Tibial nerve (tissue), 4 donors: ENCODE measurements around the gene ISYNA1.

Experiments
- EP300 ChIP-seq, 2 donors: sonication (generic); formaldehyde crosslinking; IDR thresholded peaks; one replicate each; pipeline ENCODE4 v1.6.1; 2017; ENCODE audit warnings: antibody characterized with exemption in 2 of 2, mild to moderate bottlenecking in 1 of 2
- POLR2A ChIP-seq, 2 donors: fragments of 450-650 bp; IDR thresholded peaks; one replicate each; pipeline ENCODE4 v1.6.1; 2017; ENCODE audit warnings: antibody characterized with exemption in 2 of 2, mild to moderate bottlenecking in 2 of 2, moderate library complexity in 2 of 2
- TF ChIP-seq, protein P1 (sequence below), 5 experiments: fragments of 200-600 bp in 3 of 5; fragments of 450-650 bp in 2 of 5; sonication (generic) in 3 of 5; IDR thresholded peaks; one replicate each; pipeline ENCODE4 v1.5.1; 2016 to 2019; ENCODE audit warnings: antibody characterized with exemption in 5 of 5, mild to moderate bottlenecking in 3 of 5, moderate library complexity in 2 of 5

DNA sequence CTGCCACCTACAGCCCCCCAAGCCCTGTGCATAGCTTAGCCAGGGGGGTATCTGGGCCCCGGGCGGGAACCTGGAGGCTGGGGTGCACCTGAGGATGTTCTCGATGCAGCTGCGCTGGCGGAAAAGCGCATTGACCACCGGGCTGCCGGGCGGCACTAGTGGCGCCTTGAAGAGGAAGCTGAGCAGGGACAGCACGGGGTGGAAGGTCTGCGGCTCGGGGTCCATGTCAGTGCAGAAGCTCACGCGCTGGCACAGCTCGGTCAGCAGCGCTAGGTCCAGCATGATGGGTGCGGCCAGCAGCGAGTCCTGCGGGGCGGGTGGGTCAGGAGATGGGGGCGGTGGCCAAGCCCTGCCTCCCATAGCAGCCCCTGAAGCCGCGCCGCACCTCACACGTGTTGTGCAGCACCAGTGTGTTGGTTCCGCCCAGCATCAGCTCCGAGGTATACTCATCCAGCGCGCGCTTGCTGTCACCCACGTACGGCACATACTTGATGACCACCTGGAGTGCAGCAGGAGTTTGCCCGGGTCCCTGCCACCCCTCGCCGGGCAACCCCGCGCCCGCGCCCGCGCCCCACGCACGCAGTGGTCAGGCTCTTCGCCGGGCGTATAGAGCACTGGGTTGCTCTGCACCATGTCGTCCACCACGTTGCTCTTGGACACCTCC, 2.6 kb downstream of the ISYNA1 start:
- no peak for TF ChIP-seq POLR2A (IDR thresholded peaks at IDR 0.05)
- TF ChIP-seq, protein P1, sequence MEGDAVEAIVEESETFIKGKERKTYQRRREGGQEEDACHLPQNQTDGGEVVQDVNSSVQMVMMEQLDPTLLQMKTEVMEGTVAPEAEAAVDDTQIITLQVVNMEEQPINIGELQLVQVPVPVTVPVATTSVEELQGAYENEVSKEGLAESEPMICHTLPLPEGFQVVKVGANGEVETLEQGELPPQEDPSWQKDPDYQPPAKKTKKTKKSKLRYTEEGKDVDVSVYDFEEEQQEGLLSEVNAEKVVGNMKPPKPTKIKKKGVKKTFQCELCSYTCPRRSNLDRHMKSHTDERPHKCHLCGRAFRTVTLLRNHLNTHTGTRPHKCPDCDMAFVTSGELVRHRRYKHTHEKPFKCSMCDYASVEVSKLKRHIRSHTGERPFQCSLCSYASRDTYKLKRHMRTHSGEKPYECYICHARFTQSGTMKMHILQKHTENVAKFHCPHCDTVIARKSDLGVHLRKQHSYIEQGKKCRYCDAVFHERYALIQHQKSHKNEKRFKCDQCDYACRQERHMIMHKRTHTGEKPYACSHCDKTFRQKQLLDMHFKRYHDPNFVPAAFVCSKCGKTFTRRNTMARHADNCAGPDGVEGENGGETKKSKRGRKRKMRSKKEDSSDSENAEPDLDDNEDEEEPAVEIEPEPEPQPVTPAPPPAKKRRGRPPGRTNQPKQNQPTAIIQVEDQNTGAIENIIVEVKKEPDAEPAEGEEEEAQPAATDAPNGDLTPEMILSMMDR (IDR thresholded peaks at IDR 0.05): no peak
- TF ChIP-seq EP300 (IDR thresholded peaks at IDR 0.05): no peak
